Stimulated activated naive CD8-positive, alpha-beta T cell treated with anti-CD3 and anti-CD28 coated beads, Interleukin-15, Interleukin-2, amounts not matched to agents 100 ng/mL and 50 ng/mL, for 24 hours (primary cell): ENCODE results near the gene GPER1.
"Not testable (repeated sequence)": the region's sequence is repeated elsewhere in the genome, so short reads cannot be mapped to it uniquely, and the experiment has no call there.

ENCODE experiments used
- H3K27ac Mint-ChIP-seq: one replicate; pipeline ENCODE4 v1.8.0; 2021; ENCODE audit warnings: mild to moderate bottlenecking, mixed read lengths
- H3K27me3 Mint-ChIP-seq: one replicate; pipeline ENCODE4 v1.8.0; 2021; ENCODE audit warnings: mixed read lengths
- H3K36me3 Mint-ChIP-seq: one replicate; pipeline ENCODE4 v1.8.0; 2021; ENCODE audit warnings: low read depth, mixed read lengths
- H3K4me1 Mint-ChIP-seq: one replicate; pipeline ENCODE4 v1.8.0; 2021; ENCODE audit warnings: low read depth, mixed read lengths
- H3K4me3 Mint-ChIP-seq: one replicate; pipeline ENCODE4 v1.8.0; 2021; ENCODE audit warnings: mild to moderate bottlenecking, mixed read lengths
- H3K9me3 Mint-ChIP-seq: one replicate; pipeline ENCODE4 v1.8.0; 2021; ENCODE audit warnings: mixed read lengths

Gene GPER1

DNA sequence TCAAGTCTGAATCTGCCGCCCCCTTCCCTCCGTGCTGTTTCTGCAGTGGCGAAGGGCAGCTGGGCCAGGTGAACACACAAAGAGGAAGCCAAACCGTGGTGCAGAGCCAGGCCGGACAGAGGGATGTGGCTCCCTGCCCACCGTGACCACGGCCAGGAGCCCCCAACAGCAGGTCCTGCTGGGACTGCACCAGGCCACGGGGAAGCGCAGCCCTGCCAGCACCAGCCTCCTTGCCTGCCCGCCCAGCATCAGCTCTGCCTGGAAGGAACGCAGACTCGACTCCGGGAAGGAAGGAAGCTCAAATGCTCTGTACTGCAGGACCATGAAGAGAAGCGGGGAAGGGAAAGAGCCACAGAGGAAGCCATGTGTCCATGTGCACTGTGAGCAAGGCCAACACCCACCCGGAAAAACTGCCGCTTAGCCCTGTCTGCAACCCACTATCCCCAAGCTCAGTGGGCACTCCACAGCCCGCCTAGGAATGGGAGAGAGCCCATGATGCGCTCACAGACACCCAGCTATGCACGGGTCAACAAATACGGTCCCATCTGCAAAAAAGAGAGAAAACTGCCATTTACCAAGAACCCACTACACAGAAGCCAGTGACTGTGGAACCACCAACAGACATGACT, 19.0 kb downstream of the GPER1 start:
- peaks cover 25% of the 10 kb centered on the region for H3K4me1 Mint-ChIP-seq
- H3K27ac Mint-ChIP-seq = no peak overlapping the region
- H3K9me3 Mint-ChIP-seq = no peaks in the 10 kb centered on the region
- no peaks in the 10 kb centered on the region for H3K36me3 Mint-ChIP-seq
- H3K4me3 Mint-ChIP-seq = no peak overlapping the region
- no peaks in the 10 kb centered on the region for H3K27me3 Mint-ChIP-seq

DNA sequence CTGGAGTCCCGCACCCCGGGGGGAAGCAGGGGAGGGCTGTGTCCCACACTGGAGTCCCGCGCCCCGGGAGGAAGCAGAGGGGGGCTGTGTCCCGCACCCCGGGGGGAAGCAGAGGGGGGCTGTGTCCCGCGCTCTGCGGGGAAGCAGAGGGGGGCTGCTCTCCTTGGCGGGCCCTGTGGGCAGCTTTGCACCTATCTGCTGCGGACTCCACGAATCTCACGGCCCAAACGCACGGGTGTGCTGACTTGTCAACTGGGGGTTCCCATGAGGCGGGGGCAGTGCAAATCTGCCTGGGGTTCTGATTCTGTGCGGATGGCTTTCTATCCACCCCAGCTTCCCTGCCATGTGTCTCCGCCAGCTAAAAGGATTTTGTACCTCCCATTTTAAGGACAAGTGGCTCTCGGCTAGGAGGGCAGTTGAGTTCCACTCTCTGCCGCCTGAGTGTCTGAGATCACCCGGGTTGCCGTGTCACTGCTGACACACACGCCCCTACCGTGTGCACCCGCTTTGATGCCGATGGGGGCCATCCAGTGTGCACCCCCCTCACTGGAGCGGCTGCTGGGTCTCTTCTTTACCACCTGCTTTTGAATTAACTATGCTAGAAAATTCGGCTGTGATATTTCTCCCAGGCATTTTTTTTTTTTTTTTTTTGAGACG, 20.5 kb downstream of the GPER1 start:
- no peak overlapping the region for H3K27ac Mint-ChIP-seq
- peaks cover 13% of the 10 kb centered on the region for H3K4me1 Mint-ChIP-seq
- H3K4me3 Mint-ChIP-seq = no peak overlapping the region
- no peaks in the 10 kb centered on the region for H3K27me3 Mint-ChIP-seq
- H3K9me3 Mint-ChIP-seq = no peaks in the 10 kb centered on the region
- H3K36me3 Mint-ChIP-seq = no peaks in the 10 kb centered on the region

DNA sequence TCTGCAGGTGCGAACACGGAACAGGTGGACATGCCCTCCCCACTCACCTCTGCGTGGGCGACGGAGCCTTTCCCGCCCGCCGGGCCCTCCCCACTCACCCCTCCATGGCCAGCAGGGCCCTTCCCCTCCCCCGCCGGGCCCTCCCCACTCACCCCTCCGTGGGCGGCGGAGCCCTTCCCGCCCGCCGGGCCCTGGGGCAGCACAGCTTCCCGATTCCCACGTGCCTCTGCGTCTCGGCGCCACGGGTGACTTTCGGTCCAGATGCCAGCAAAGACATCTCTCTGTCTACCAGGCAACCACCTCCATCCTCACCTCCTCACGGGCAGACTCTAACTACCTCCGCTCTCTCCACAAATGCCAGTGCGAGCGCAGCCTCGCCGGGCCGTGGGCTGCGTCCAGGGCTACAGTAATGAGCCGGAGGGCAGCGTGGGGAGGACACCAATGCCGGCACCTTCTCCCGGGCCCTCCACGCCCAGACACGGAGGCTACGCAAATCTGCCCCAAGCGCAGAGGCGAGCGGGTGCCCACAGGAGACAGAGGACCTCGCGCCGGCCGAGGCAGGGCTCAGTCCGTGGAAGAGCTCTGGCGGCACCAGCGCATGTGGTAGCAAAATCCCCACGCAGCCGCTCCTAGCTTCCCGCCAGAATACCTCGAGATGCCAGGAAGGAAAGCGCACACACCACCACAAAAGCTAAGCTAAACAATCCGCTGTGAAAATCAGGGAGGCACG, 21.8 kb downstream of the GPER1 start:
- H3K9me3 Mint-ChIP-seq = no peaks in the 10 kb centered on the region
- no peak overlapping the region for H3K27ac Mint-ChIP-seq
- H3K4me3 Mint-ChIP-seq = no peak overlapping the region
- H3K27me3 Mint-ChIP-seq = no peaks in the 10 kb centered on the region
- H3K4me1 Mint-ChIP-seq = peaks cover 8% of the 10 kb centered on the region
- no peaks in the 10 kb centered on the region for H3K36me3 Mint-ChIP-seq

DNA sequence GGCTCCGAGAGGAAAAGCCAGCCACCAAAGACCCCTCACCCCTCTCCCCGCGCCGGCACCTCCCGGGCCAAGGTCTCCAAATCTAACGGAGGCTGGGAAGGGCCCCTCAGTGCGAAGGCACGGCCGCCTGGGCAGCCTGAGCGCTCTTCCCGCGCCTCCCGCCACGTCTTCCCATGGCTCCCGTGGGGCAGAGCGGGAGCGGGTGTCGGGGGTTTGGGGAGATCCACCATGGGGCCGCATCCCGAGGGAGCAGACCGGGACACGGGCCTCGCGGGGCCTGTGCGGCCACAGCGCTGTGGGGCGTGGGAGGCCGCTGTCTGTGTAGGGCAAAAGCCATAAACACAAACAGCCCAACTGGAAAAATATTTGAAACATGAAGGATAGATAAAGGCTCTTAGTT, 22.4 kb downstream of the GPER1 start:
- H3K9me3 Mint-ChIP-seq = no peaks in the 10 kb centered on the region
- H3K4me3 Mint-ChIP-seq = no peak overlapping the region
- H3K4me1 Mint-ChIP-seq = peaks cover 3% of the 10 kb centered on the region
- no peak overlapping the region for H3K27ac Mint-ChIP-seq
- H3K36me3 Mint-ChIP-seq = no peaks in the 10 kb centered on the region
- H3K27me3 Mint-ChIP-seq = no peaks in the 10 kb centered on the region

DNA sequence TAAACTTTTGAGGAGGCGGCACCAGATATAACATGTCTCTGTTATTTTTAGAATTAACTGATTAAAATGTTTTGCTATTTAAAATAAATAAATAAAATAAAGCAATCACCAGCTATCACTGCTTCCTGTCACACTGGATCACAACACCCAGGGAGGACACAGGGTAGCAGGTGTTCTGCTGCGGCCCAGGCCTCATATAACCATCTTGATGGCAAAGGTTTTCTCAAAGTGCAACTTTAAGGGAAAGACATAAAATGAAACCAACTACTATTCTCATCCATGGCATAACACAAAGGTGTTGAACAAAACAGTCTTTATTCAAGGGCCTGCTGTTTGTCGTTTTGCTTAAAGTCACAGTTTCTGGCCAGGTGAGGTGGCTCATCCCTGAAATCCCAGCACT, 23.2 kb downstream of the GPER1 start:
- H3K36me3 Mint-ChIP-seq = no peaks in the 10 kb centered on the region
- no peaks in the 10 kb centered on the region for H3K27me3 Mint-ChIP-seq
- H3K27ac Mint-ChIP-seq = no peak overlapping the region
- no peaks in the 10 kb centered on the region for H3K4me1 Mint-ChIP-seq
- H3K4me3 Mint-ChIP-seq = no peak overlapping the region
- no peaks in the 10 kb centered on the region for H3K9me3 Mint-ChIP-seq

DNA sequence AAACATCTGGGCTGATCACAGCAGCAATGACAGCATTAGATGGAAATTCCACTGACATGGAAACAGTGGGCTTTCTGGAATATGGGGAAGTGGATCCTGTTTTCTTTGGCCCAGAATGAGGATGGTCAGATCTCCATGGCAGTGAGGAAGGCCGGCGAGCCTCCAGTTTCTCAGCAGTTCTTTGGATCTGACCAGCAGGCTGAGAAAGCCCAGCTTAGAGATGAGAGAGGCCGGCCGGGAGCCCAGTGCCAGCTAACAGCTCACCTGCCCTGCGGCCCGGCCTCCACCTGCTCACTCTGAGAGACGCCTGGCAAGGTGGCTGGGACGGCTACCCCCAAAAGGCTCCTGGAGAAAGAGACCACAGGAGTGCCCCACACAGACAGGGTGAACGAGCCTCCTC, 24.2 kb downstream of the GPER1 start:
- H3K27me3 Mint-ChIP-seq = no peaks in the 10 kb centered on the region
- H3K36me3 Mint-ChIP-seq = no peaks in the 10 kb centered on the region
- no peaks in the 10 kb centered on the region for H3K4me1 Mint-ChIP-seq
- H3K4me3 Mint-ChIP-seq = no peak overlapping the region
- no peak overlapping the region for H3K27ac Mint-ChIP-seq
- H3K9me3 Mint-ChIP-seq = no peaks in the 10 kb centered on the region

DNA sequence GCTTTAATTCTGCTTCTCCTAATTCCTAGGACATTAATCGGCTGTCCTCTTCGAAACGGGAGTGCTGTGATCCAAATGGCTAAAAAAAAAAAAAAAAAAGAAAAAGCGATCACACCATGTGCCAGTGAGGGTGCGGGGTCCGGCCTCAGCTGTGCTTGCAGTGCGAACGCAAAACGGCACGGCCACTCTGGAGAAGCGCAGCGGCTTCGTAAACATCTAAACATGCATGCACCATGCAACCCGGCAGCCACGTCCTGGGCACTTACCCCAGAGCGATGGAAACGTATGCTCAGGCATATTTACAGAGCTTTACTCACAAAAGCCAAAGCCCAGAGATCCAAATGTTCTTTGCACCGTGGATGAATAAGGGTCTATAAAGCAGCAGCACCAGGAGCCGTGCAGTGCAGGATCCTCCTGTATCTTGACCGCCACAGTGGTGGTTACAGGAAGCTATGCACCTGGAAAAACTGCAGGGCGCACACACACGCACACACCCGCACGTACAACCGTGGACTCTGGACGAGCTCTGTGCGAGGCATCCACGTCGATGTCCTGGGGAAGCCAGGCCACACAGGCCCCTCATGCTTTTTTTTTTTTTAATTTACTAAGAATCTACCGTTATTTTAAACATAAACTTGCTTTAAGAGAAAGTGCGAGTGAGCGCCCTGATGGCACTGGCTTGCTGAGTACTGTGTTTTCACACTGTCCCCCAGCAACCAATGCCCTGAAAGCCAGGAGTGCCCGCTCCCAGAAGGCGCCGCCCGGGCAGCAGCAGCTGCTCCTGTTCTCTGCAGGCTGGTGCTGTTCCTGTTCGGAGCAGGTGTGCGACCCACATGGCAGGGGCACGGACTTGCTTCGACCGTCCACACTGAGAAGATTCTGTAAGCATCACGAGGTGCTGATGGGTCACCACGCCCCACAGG, 25.0 kb downstream of the GPER1 start:
- H3K9me3 Mint-ChIP-seq = peaks cover 4% of the 10 kb centered on the region
- H3K4me1 Mint-ChIP-seq = peaks cover 4% of the 10 kb centered on the region
- H3K27me3 Mint-ChIP-seq = no peaks in the 10 kb centered on the region
- H3K36me3 Mint-ChIP-seq = peaks cover 7% of the 10 kb centered on the region
- H3K27ac Mint-ChIP-seq = no peak overlapping the region
- no peak overlapping the region for H3K4me3 Mint-ChIP-seq

DNA sequence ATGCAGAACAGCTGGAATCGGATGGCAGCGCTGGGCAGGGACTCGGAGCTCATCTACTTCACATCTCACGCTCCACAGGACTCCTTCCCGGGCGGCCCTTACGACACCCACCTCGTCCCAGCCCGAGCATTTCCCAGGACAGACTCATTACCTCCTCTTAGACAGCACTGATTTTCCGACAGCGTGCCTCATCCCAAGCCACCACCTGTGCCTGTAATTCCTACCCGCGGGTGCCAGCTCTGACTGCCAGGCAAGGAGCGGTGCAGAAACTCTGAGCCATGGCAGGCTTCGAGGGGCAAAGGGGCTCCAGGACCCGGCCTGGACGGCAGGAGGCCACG, 25.6 kb downstream of the GPER1 start:
- Mint-ChIP-seq H3K4me3 (no peak overlapping the region), H3K27me3 (no peaks in the 10 kb centered on the region), H3K4me1 (peaks cover 5% of the 10 kb centered on the region), H3K9me3 (peaks cover 4% of the 10 kb centered on the region), H3K27ac (no peak overlapping the region), H3K36me3 (peaks cover 7% of the 10 kb centered on the region)

DNA sequence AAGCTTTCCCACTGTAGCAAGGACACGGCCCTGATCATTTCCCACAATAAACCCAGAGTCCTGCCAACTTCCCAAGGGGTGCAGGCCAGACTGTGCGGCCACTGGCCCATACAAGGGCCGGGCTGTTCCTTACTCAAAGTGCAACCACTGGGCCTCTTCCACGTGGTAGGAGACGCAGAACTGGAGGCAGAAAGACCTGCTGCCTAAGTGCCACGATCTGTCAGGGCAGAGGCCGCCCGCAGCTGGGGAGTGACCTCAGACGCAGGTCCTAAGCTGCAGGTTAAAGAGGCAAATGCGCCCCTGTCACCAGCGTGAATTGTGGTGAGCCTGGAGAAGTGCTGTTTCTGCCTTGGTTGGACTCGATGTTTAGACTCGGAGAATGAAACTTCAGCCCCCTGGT, 26.2 kb downstream of the GPER1 start:
- no peaks in the 10 kb centered on the region for H3K27me3 Mint-ChIP-seq
- H3K9me3 Mint-ChIP-seq = peaks cover 4% of the 10 kb centered on the region
- peaks cover 7% of the 10 kb centered on the region for H3K36me3 Mint-ChIP-seq
- no peak overlapping the region for H3K4me3 Mint-ChIP-seq
- H3K27ac Mint-ChIP-seq = no peak overlapping the region
- peaks cover 7% of the 10 kb centered on the region for H3K4me1 Mint-ChIP-seq

DNA sequence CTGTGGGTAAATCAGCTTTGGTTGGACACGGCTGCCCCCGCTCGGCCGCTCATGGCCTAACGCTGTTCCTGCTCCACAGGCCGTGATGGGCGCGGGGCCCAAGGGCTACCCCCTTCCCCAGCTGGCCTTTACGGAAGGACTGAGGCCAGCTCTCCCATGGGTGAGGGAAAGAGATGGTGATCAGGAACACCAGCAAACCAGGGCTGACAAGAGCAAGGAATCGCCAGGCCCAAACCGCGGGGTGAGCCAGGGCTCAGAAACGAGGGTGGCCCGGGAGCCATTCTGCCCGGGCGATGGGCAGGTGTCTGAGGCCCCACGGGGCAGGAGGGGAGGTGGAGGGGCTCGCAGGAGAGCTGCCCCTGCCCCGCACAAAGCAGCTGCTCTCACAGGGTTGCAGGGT, 26.6 kb downstream of the GPER1 start:
- H3K27me3 Mint-ChIP-seq = no peaks in the 10 kb centered on the region
- no peak overlapping the region for H3K4me3 Mint-ChIP-seq
- H3K4me1 Mint-ChIP-seq = peaks cover 11% of the 10 kb centered on the region
- no peak overlapping the region for H3K27ac Mint-ChIP-seq
- H3K36me3 Mint-ChIP-seq = peaks cover 7% of the 10 kb centered on the region
- peaks cover 4% of the 10 kb centered on the region for H3K9me3 Mint-ChIP-seq

DNA sequence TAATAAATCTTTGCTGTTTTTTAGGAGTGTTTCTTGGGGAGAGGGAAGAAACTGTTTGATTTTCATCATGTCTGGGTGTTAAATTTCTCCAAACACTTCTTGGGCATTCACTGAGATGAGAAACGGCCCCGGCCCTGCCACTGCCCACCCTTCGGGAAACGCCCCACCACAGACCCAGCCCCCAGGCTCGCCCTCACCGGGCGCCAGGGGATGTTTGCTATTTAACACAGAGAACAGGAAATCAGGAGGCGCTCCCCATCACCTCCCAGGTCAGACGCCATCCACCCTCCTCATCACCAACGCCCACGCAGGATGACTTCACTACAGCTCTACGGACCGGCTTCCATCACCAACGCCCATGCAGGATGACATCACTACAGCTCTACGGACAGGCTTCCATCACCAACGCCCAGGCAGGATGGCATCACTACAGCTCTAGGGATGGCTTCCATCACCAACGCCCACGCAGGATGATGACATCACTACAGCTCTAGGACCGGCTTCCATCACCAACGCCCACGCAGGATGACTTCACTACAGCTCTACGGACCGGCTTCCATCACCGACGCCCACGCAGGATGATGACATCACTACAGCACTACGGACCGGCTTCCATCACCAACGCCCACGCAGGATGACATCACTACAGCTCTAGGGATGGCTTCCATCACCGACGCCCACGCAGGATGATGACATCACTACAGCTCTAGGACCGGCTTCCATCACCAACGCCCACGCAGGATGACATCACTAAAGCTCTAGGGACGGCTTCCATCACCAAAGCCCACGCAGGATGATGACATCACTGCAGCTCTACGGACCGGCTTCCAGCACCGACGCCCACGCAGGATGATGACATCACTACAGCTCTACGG, 27.5 kb downstream of the GPER1 start:
- H3K27ac Mint-ChIP-seq = peak overlapping the region; percentile 52
- H3K4me3 Mint-ChIP-seq, H3K9me3 Mint-ChIP-seq, H3K36me3 Mint-ChIP-seq, H3K27me3 Mint-ChIP-seq: not testable (repeated sequence)
- H3K4me1 Mint-ChIP-seq = peaks cover 11% of the 10 kb centered on the region

DNA sequence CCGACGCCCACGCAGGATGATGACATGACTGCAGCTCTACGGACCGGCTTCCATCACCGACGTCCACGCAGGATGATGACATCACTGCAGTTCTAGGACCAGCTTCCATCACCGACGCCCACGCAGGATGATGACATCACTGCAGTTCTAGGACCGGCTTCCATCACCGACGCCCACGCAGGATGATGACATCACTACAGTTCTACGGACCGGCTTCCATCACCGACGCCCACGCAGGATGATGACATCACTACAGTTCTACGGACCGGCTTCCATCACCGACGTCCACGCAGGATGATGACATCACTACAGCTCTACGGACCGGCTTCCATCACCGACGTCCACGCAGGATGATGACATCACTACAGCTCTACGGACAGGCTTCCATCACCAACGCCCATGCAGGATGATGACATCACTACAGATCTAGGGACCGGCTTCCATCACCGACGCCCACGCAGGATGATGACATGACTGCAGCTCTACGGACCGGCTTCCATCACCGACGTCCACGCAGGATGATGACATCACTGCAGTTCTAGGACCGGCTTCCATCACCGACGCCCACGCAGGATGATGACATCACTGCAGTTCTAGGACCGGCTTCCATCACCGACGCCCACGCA, 28.6 kb downstream of the GPER1 start:
- H3K36me3 Mint-ChIP-seq, H3K4me3 Mint-ChIP-seq, H3K27me3 Mint-ChIP-seq, H3K9me3 Mint-ChIP-seq: not testable (repeated sequence)
- peak overlapping the region; percentile 40 for H3K27ac Mint-ChIP-seq
- peaks cover 11% of the 10 kb centered on the region for H3K4me1 Mint-ChIP-seq

DNA sequence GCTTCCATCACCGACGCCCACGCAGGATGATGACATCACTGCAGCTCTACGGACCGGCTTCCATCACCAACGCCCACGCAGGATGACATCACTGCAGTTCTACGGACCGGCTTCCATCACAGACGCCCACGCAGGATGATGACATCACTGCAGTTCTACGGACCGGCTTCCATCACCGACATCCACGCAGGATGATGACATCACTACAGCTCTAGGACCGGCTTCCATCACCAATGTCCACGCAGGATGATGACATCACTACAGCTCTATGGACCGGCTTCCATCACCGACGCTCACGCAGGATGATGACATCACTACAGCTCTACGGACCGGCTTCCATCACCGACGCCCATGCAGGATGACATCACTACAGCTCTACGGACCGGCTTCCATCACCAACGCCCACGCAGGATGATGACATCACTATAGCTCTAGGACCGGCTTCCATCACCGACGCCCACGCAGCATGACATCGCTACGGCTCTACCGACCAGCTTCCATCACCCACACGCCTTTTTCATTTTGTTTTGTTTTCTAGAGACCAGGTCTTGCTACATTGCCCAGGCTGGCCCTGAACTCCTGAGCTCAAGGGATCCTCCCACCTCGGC, 29.5 kb downstream of the GPER1 start:
- Mint-ChIP-seq H3K9me3 (peaks cover 4% of the 10 kb centered on the region), H3K4me3 (no peak overlapping the region), H3K27me3 (no peaks in the 10 kb centered on the region), H3K36me3 (peaks cover 7% of the 10 kb centered on the region), H3K4me1 (peaks cover 11% of the 10 kb centered on the region), H3K27ac (peak overlapping the region; percentile 57)
